Astrocyte of the cerebellum (primary cell): ENCODE data around the gene CPT1B.

ENCODE experiments used
- DNase-seq: peaks from one replicate; pipeline ENCODE4 v3.0.0-alpha.2; 2011; ENCODE audit warnings: low read depth
- H3K4me3 ChIP-seq: 2 replicates; pipeline ENCODE4 v1.5.1; 2011; ENCODE audit warnings: mild to moderate bottlenecking, low read depth, low read length, moderate library complexity
- CTCF ChIP-seq: IDR thresholded peaks from 2 replicates; pipeline ENCODE4 v1.5.1; 2012; ENCODE audit warnings: low read length, low read depth, moderate library complexity, mild to moderate bottlenecking; ENCODE audit errors: missing control alignments
- in situ Hi-C: cut with HindIII; loops from 2 replicates; pipeline ENCODE4 v1.10.0; 2017; ENCODE audit warnings: low sequenced_read_pairs

The CPT1B gene

GRCh38 chr22:50577987-50578775, at the start of gene CPT1B:
CPT1B (minus strand) TSS chr22:50578427; CDS start chr22:50577915, 512 bp downstream.
- TF ChIP-seq CTCF: no peak
- in situ Hi-C loops: loop anchor here (5.0 kb wide), 1 partner anchor 49 kb away; the partner anchor contains the start of gene ARSA
- no peak within 1 kb of the TSS for H3K4me3 ChIP-seq
- no peak for DNase-seq

GRCh38 chr22:50626850-50627641, 48.8 kb upstream of the CPT1B start:
- peak overlapping the region; percentile 83 for H3K4me3 ChIP-seq
- TF ChIP-seq CTCF: no peak
- no peak for DNase-seq
- in situ Hi-C loops: loop anchor here (5.0 kb wide), 1 partner anchor 50 kb away; the partner anchor contains the start of gene CPT1B

- DNase-seq: no peak
- no peak for TF ChIP-seq CTCF
- H3K4me3 ChIP-seq: no peak overlapping the region
- in situ Hi-C loops: loop anchor here (5.0 kb wide), 1 partner anchor 49 kb away; the partner anchor contains the start of gene CPT1B
These were observed 48.2 kb upstream of the CPT1B start for GRCh38 chr22:50626314-50626849.

- in situ Hi-C loops: loop anchor here (5.0 kb wide), 1 partner anchor 48 kb away; the partner anchor contains the start of gene CPT1B
- DNase-seq: no peak
- no peak for TF ChIP-seq CTCF
- H3K4me3 ChIP-seq: no peak overlapping the region
These were observed 47.5 kb upstream of the CPT1B start for GRCh38 chr22:50625568-50626313.

- no peak for TF ChIP-seq CTCF
- H3K4me3 ChIP-seq: no peak overlapping the region
- in situ Hi-C loops: loop anchor here (5.0 kb wide), 1 partner anchor 48 kb away; the partner anchor contains the start of gene CPT1B
- no peak for DNase-seq
These were observed 46.9 kb upstream of the CPT1B start for GRCh38 chr22:50625131-50625567.
